Measurements from ENCODE around the gene KLK15. TPM values are rescaled to one million over a fixed set of nuclear protein-coding genes. Genes with fewer than 3 reads are reported as not detected.

KLK15 gene
- not detected in 2 replicates for polyA plus RNA-seq (2011; rRNA removed)
- polyA plus RNA-seq (2012; cell fraction: cytosol; rRNA removed) = not detected in 2 replicates
- not detected in 2 replicates for polyA plus RNA-seq (2012; cell fraction: nucleus; rRNA removed)
- polyA plus RNA-seq (2017; fragmentation: RNase III; extraction: RNeasy Plus Mini Kit Qiagen cat#74134 plus additional on column Dnase treatment) = not detected in 3 replicates
- polyA minus RNA-seq (2011; rRNA and poly(A)+ RNA removed) = not detected in 2 replicates

GRCh38 chr19:50833117-50833801 is at the start of gene KLK15:
Gene KLK15, minus strand, starts transcription at chr19:50833574. Its CDS starts 2,082 bp downstream, at chr19:50831492.
- CTCF ChIA-PET = interaction anchor here (2.2 kb wide), 1 partner anchor 89 kb away, joined by 10 read pairs; no protein-coding TSS in a partner anchor
- no peak within 1 kb of the TSS for H3K27ac ChIP-seq
- ATAC-seq = no peak
- no peak within 1 kb of the TSS for H3K4me2 ChIP-seq
- POLR2A ChIA-PET = no interaction called here
- DNase-seq (ENCODE audit: low read depth in 1 of 2, low spot score in 1 of 2) = no peak
- H3K9me3 ChIP-seq = no peaks in the 10 kb centered on the region
- FAIRE-seq = no peak
- peaks cover 9% of the 10 kb centered on the region; the same call in 1 of the 3 replicates for H3K4me1 ChIP-seq
- no peak within 1 kb of the TSS for H3K4me3 ChIP-seq
- WGBS (ENCODE audit: missing lambda C conversion rate) = 49% methylated on average over 8 of the region's 8 CpGs
- TF ChIP-seq TP53 (CRISPR knock-in tag; IDR thresholded peaks at IDR 0.05) (no peak), KDM5A (IDR thresholded peaks at IDR 0.05) (no peak), HOXB13 (CRISPR knock-in tag; IDR thresholded peaks at IDR 0.05; ENCODE audit: low read depth) (no peak), E2F6 (IDR thresholded peaks at IDR 0.05; ENCODE audit: borderline replicate concordance, low read depth) (no peak), POLR2A (IDR thresholded peaks at IDR 0.05; ENCODE audit: low read length) (no peak), JUNB (IDR thresholded peaks at IDR 0.05) (no peak), HMGXB4 (CRISPR knock-in tag; IDR thresholded peaks at IDR 0.05; ENCODE audit: borderline replicate concordance) (no peak), RAD21 (conservative IDR thresholded peaks at IDR 0.05 in 1 of 2, IDR thresholded peaks at IDR 0.05 in 1 of 2) (no peak), EHF (CRISPR knock-in tag; IDR thresholded peaks at IDR 0.05) (no peak), HOXA7 (CRISPR knock-in tag; IDR thresholded peaks at IDR 0.05) (no peak), TFCP2L1 (CRISPR knock-in tag; IDR thresholded peaks at IDR 0.05) (no peak)

GRCh38 chr19:50882188-50882587 is 48.8 kb upstream of the KLK15 start:
- no peaks in the 10 kb centered on the region for H3K9me3 ChIP-seq
- no peak overlapping the region for H3K4me3 ChIP-seq
- CTCF ChIA-PET = interaction anchor here (0.8 to 1.7 kb wide), 5 partner anchors 9 to 40 kb away, joined by 3 to 6 read pairs (median 3); partner anchors contain the start of gene KLK2
- DNase-seq (ENCODE audit: low read depth in 1 of 2, low spot score in 1 of 2) = no peak
- no peak for TF ChIP-seq HOXB13 (CRISPR knock-in tag; IDR thresholded peaks at IDR 0.05; ENCODE audit: low read depth)
- TF ChIP-seq RAD21 (conservative IDR thresholded peaks at IDR 0.05 in 1 of 2, IDR thresholded peaks at IDR 0.05 in 1 of 2) = 0 out of 5 replicates have a peak, but pooled peaks of 1 of the 2 experiments have one; percentile 10
- H3K27ac ChIP-seq = no peak overlapping the region
- 19% methylated on average over 3 of the region's 3 CpGs for WGBS (ENCODE audit: missing lambda C conversion rate)
- H3K4me1 ChIP-seq = peaks cover 6% of the 10 kb centered on the region; the same call in 1 of the 3 replicates
- no peak for FAIRE-seq
- POLR2A ChIA-PET = no interaction called here
- ATAC-seq = peak; percentile 14 to 57; a peak in 3 of 6 replicates
- H3K4me2 ChIP-seq = no peak overlapping the region

GRCh38 chr19:50880241-50880640 is 46.9 kb upstream of the KLK15 start:
- TF ChIP-seq CHD2 (IDR thresholded peaks at IDR 0.05; ENCODE audit: low read length, partially characterized antibody) = no peak
- TF ChIP-seq PHF8 (IDR thresholded peaks at IDR 0.05; ENCODE audit: borderline replicate concordance, low read depth) = no peak
- no peak for TF ChIP-seq POLR2A (IDR thresholded peaks at IDR 0.05; ENCODE audit: low read length)
- TF ChIP-seq HOXA7 (CRISPR knock-in tag; IDR thresholded peaks at IDR 0.05) = no peak
- TF ChIP-seq CTCF (IDR thresholded peaks at IDR 0.05) = no peak
- no peak for TF ChIP-seq HOXB5 (CRISPR knock-in tag; IDR thresholded peaks at IDR 0.05)
- no peak for TF ChIP-seq MAX (IDR thresholded peaks at IDR 0.05)
- TF ChIP-seq CBX2 (IDR thresholded peaks at IDR 0.05; ENCODE audit: borderline replicate concordance, low read depth) = no peak
- TF ChIP-seq SREBF2 (IDR thresholded peaks at IDR 0.05) = no peak
- no peak for TF ChIP-seq EP300 (IDR thresholded peaks at IDR 0.05)
- no peak for TF ChIP-seq ZFP36 (IDR thresholded peaks at IDR 0.05; ENCODE audit: borderline replicate concordance, partially characterized antibody)
- TF ChIP-seq TFCP2L1 (CRISPR knock-in tag; IDR thresholded peaks at IDR 0.05) = no peak
- no peak for TF ChIP-seq CEBPB (IDR thresholded peaks at IDR 0.05)
- TF ChIP-seq TP53 (CRISPR knock-in tag; IDR thresholded peaks at IDR 0.05) = no peak
- no peak for TF ChIP-seq ESRRA (IDR thresholded peaks at IDR 0.05; ENCODE audit: borderline replicate concordance, low read length)
- no peak for TF ChIP-seq CHD4 (IDR thresholded peaks at IDR 0.05; ENCODE audit: borderline replicate concordance)
- no peak for DNase-seq (ENCODE audit: low read depth in 1 of 2, low spot score in 1 of 2)
- FAIRE-seq = no peak
- no peak for ATAC-seq
- 17% methylated on average over 5 of the region's 5 CpGs for WGBS (ENCODE audit: missing lambda C conversion rate)
- Histone ChIP-seq H3K9me3 (no peaks in the 10 kb centered on the region), H3K4me2 (no peak overlapping the region), H3K27ac (no peak overlapping the region), H3K4me3 (no peak overlapping the region), H3K4me1 (peaks cover 2% of the 10 kb centered on the region; the same call in 1 of the 3 replicates)
- CTCF ChIA-PET = no interaction called here
- POLR2A ChIA-PET = no interaction called here

Measured in A549 (cell line).